ENCODE data around the gene POR. TPM values are rescaled to one million over a fixed set of nuclear protein-coding genes. Genes with fewer than 3 reads are reported as not detected.

POR gene
- total RNA-seq, 2 experiments from 2014 or later: 22.9 to 26.0 TPM

DNA sequence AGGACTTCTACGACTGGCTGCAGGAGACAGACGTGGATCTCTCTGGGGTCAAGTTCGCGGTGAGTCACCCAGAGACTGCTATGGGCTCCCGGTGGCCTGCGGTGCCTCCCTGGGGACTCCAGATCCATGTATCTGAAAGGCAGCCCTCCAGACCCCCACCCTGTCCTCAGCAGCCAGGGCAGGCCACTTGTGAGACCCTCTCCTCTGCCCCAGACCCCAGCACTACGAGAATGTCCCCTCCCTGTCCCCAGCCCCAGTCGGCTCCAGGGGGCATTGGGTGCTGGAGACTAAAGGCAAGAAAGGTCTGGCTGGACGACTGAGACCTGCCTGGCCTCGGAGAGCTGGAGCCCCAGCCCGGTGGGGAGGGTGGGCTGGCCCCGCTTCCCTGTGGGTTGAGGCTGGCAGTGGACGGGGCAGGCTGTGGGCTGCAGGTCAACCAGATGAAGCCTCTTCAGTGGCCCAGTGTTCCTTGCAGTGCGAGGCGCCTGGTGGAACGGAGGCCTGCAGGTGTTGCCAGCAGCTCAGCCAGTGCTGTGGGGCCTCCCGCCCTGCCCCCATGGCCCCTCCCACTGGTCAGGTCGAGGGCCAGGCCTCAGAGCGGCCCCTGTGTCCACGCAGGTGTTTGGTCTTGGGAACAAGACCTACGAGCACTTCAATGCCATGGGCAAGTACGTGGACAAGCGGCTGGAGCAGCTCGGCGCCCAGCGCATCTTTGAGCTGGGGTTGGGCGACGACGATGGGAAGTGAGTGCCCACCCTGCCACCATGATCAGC lies 65.7 kb downstream of the POR start:
- H3K27ac Mint-ChIP-seq: no peak overlapping the region
- intact Hi-C loops (cut with micrococcal nuclease): no loop called here
- H3K4me1 Mint-ChIP-seq (ENCODE audit: low read depth): no peaks in the 10 kb centered on the region
- no peaks in the 10 kb centered on the region for H3K9me3 Mint-ChIP-seq
- H3K36me3 Mint-ChIP-seq (ENCODE audit: low read depth): peaks cover 3% of the 10 kb centered on the region
- H3K4me3 Mint-ChIP-seq: no peak overlapping the region
- DNase-seq: no peak
- no peaks in the 10 kb centered on the region for H3K27me3 Mint-ChIP-seq (ENCODE audit: low read depth)
- CTCF ChIA-PET: no interaction called here

DNA sequence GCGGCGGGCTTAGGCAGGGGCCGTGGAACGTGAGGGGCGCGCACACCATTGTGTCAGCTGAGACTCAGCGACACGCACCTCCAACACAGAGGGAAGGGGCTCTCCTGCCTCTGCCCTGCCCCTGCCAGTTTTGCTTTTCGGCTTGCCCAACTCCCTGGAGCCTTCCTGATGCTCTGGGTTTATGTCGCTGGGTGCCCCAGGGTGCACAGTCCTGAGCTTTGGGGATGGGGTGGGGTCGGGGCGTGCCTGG lies 66.2 kb downstream of the POR start:
- Mint-ChIP-seq H3K36me3 (ENCODE audit: low read depth) (peaks cover 3% of the 10 kb centered on the region), H3K4me1 (ENCODE audit: low read depth) (no peaks in the 10 kb centered on the region), H3K27ac (no peak overlapping the region), H3K9me3 (no peaks in the 10 kb centered on the region), H3K27me3 (ENCODE audit: low read depth) (no peaks in the 10 kb centered on the region), H3K4me3 (no peak overlapping the region)
- CTCF ChIA-PET: no interaction called here
- intact Hi-C loops (cut with micrococcal nuclease): no loop called here
- DNase-seq: no peak

DNA sequence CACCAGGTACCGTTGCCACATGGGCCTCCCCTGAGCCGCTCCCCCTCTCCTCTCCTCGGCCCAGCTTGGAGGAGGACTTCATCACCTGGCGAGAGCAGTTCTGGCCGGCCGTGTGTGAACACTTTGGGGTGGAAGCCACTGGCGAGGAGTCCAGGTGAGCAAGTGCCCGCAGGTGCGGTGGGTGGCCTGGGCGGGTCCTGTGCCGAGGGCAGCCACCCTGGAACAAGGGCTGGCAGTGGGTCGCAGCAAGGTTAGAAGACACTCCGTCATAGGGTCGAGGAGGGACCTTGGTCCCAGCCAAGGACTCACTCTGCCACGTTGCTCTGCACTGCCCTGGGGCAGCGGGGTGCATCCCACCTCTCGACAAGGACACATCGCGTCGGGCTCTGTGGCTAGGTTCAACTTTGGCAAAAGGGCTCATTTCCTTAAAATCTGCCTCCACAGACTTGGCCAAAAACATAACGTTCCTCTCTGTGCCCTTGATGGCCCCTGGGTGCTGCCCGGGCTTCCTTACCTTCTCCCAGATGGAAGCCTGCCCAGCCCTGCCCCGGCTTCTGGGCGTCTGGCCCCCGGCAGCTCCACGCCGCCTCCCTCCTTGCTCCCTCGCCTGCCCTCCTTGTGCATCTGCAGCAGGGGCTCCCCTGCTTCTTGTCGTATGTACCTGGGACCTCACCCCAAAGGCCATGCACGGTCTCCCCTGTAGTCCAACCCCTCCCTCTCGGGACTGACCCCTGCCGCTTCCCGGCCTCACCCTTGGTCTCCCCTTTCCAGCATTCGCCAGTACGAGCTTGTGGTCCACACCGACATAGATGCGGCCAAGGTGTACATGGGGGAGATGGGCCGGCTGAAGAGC lies 66.7 kb downstream of the POR start:
- no peaks in the 10 kb centered on the region for H3K9me3 Mint-ChIP-seq
- CTCF ChIA-PET: no interaction called here
- no peak overlapping the region for H3K4me3 Mint-ChIP-seq
- H3K27ac Mint-ChIP-seq: no peak overlapping the region
- H3K36me3 Mint-ChIP-seq (ENCODE audit: low read depth): peaks cover 3% of the 10 kb centered on the region
- H3K27me3 Mint-ChIP-seq (ENCODE audit: low read depth): no peaks in the 10 kb centered on the region
- H3K4me1 Mint-ChIP-seq (ENCODE audit: low read depth): no peaks in the 10 kb centered on the region
- no peak for DNase-seq
- intact Hi-C loops (cut with micrococcal nuclease): no loop called here

DNA sequence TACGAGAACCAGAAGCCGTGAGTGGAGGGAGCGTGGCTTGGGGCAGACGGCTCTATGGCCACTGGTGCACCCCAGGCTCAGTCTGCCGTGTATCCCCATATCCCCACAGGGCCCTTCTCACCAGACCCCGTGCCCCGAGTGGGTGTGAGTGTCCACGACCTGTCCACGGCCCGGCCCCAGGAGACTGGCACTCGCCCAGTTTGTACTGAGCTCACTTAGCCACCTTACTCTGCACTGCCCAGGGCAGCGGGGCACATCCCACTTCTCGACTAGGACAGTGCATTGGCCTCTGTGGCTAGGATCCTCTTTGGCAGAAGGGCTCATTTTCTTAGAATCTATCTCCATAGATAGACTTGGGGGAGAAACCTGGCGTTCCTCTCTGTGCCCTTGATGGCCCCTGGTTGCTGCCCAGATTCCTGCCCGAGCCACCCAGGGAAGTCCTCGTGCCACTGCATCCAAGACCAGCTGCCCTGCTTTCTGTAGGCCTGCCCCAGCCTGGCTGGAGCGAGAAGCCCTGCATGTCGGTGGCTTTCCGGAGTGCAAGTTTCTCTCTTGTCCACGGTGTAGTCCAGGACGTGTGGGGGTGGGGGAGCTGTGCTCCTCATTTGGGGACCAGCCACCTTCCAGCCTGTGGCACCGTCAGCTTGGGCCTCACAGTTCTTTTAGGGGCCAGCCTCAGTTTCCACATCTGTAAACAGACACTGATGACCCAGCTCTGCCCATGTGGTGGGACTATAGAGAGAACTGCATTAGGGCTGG lies 67.5 kb downstream of the POR start:
- no peaks in the 10 kb centered on the region for H3K4me1 Mint-ChIP-seq (ENCODE audit: low read depth)
- H3K9me3 Mint-ChIP-seq: no peaks in the 10 kb centered on the region
- H3K36me3 Mint-ChIP-seq (ENCODE audit: low read depth): peaks cover 6% of the 10 kb centered on the region
- intact Hi-C loops (cut with micrococcal nuclease): no loop called here
- no peak for DNase-seq
- no peaks in the 10 kb centered on the region for H3K27me3 Mint-ChIP-seq (ENCODE audit: low read depth)
- H3K27ac Mint-ChIP-seq: no peak overlapping the region
- CTCF ChIA-PET: no interaction called here
- no peak overlapping the region for H3K4me3 Mint-ChIP-seq

DNA sequence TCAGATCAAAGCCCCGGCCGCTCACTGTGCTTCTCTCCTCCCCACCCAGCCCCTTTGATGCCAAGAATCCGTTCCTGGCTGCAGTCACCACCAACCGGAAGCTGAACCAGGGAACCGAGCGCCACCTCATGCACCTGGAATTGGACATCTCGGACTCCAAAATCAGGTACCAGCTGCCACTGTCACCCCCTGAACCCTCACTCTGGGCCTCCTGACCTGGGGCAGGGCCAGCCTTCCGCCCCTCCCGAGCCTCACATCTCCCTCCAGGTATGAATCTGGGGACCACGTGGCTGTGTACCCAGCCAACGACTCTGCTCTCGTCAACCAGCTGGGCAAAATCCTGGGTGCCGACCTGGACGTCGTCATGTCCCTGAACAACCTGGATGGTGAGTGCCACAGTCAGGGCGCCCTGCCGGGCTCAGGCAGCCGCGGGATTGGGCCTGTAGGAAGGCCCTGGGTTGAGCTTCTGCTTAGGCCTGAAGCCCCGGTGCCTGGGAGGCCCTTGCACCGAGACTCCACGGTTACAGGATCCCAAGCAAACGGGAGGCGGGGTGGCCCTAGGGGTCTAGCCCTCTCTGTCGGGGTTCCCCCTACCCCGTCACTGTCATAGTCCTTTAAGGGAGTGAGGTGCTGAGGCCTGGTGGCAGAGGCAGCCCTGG lies 68.6 kb downstream of the POR start:
- Mint-ChIP-seq H3K36me3 (ENCODE audit: low read depth) (peaks cover 6% of the 10 kb centered on the region), H3K4me3 (no peak overlapping the region), H3K4me1 (ENCODE audit: low read depth) (peaks cover 1% of the 10 kb centered on the region), H3K27ac (no peak overlapping the region), H3K9me3 (no peaks in the 10 kb centered on the region), H3K27me3 (ENCODE audit: low read depth) (no peaks in the 10 kb centered on the region)
- intact Hi-C loops (cut with micrococcal nuclease): no loop called here
- CTCF ChIA-PET: no interaction called here
- DNase-seq: no peak

DNA sequence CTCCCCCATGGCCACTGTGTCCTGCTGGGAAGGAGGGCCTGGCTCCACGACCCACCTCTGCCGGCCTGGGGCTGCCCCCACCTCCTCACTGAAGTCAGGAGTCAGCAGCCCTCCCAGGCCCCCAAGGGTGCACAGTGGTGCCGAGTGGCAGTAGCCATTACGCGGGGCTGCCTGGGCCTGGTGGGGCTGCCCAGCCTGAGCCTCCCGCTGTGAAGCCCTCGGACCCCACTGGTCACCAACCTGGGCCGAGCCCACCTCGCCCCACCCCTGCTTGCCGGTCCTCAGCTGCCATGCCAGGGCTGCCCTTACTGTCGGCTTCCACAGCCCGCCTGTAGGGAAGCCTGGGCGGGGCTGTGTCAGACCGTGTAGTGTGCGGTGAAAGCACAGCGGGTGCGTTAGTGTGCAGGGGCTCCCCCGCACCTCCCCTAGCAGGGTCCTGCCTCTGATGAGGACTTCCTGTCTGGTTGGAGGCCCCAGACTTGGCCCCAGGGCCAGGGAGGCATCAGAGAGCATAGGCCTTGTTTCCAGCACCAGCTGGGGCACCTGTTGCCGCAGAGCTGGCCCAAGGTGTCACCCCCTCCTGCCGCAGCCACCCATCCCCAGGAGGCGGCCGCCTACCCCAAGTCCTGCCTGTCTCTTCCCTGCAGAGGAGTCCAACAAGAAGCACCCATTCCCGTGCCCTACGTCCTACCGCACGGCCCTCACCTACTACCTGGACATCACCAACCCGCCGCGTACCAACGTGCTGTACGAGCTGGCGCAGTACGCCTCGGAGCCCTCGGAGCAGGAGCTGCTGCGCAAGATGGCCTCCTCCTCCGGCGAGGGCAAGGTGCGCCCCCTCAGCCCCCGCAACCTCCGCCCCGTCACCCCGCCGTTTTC lies 69.4 kb downstream of the POR start:
- Mint-ChIP-seq H3K27ac (no peak overlapping the region), H3K4me3 (no peak overlapping the region), H3K4me1 (ENCODE audit: low read depth) (peaks cover 2% of the 10 kb centered on the region), H3K9me3 (no peaks in the 10 kb centered on the region), H3K36me3 (ENCODE audit: low read depth) (peaks cover 6% of the 10 kb centered on the region), H3K27me3 (ENCODE audit: low read depth) (no peaks in the 10 kb centered on the region)
- CTCF ChIA-PET: no interaction called here
- no peak for DNase-seq
- intact Hi-C loops (cut with micrococcal nuclease): no loop called here

DNA sequence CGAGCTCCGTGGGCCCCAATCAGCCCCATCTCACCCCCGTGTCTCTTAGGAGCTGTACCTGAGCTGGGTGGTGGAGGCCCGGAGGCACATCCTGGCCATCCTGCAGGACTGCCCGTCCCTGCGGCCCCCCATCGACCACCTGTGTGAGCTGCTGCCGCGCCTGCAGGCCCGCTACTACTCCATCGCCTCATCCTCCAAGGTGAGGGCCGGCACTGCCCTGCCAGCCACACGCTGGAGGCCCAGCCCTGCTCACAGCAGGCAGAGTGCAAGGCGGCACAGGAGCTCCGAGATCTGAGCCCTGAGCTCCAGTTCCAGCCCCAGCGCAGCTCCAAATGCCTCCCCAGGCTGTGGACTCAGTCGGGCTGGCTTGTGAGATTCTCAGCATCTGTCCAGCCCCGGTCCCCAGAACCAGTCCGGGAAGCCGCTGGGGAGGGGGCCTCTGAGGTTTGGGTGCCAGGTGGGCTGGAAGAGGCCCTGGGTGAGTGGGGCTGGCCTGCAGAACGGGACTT lies 70.1 kb downstream of the POR start:
- Mint-ChIP-seq H3K4me1 (ENCODE audit: low read depth) (peaks cover 9% of the 10 kb centered on the region), H3K27me3 (ENCODE audit: low read depth) (no peaks in the 10 kb centered on the region), H3K36me3 (ENCODE audit: low read depth) (peaks cover 5% of the 10 kb centered on the region), H3K4me3 (no peak overlapping the region), H3K9me3 (no peaks in the 10 kb centered on the region), H3K27ac (no peak overlapping the region)
- intact Hi-C loops (cut with micrococcal nuclease): no loop called here
- DNase-seq: no peak
- CTCF ChIA-PET: no interaction called here

DNA sequence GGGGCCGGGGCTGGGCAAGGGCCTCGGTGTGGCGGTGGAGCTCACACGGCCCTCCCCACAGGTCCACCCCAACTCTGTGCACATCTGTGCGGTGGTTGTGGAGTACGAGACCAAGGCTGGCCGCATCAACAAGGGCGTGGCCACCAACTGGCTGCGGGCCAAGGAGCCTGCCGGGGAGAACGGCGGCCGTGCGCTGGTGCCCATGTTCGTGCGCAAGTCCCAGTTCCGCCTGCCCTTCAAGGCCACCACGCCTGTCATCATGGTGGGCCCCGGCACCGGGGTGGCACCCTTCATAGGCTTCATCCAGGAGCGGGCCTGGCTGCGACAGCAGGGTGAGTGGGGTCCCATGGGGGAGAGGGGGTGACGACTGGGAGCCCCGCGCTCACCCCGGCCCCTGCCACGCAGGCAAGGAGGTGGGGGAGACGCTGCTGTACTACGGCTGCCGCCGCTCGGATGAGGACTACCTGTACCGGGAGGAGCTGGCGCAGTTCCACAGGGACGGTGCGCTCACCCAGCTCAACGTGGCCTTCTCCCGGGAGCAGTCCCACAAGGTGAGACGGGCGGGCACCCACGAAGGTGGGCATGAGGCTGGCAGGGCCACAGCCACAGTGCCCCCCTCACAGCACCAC lies 70.7 kb downstream of the POR start:
- intact Hi-C loops (cut with micrococcal nuclease): no loop called here
- peaks cover 3% of the 10 kb centered on the region for H3K36me3 Mint-ChIP-seq (ENCODE audit: low read depth)
- no peak overlapping the region for H3K27ac Mint-ChIP-seq
- no peaks in the 10 kb centered on the region for H3K27me3 Mint-ChIP-seq (ENCODE audit: low read depth)
- CTCF ChIA-PET: no interaction called here
- H3K4me3 Mint-ChIP-seq: no peak overlapping the region
- no peak for DNase-seq
- H3K4me1 Mint-ChIP-seq (ENCODE audit: low read depth): peaks cover 13% of the 10 kb centered on the region
- H3K9me3 Mint-ChIP-seq: no peaks in the 10 kb centered on the region

DNA sequence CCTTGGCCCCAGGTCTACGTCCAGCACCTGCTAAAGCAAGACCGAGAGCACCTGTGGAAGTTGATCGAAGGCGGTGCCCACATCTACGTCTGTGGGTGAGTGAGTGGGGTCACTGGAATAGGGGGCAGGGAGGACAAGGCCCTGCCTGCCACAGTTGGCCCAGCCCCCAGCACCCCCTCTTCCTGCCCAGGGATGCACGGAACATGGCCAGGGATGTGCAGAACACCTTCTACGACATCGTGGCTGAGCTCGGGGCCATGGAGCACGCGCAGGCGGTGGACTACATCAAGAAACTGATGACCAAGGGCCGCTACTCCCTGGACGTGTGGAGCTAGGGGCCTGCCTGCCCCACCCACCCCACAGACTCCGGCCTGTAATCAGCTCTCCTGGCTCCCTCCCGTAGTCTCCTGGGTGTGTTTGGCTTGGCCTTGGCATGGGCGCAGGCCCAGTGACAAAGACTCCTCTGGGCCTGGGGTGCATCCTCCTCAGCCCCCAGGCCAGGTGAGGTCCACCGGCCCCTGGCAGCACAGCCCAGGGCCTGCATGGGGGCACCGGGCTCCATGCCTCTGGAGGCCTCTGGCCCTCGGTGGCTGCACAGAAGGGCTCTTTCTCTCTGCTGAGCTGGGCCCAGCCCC lies 71.3 kb downstream of the POR start:
- Mint-ChIP-seq H3K4me3 (no peak overlapping the region), H3K27me3 (ENCODE audit: low read depth) (no peaks in the 10 kb centered on the region), H3K9me3 (no peaks in the 10 kb centered on the region), H3K4me1 (ENCODE audit: low read depth) (peaks cover 13% of the 10 kb centered on the region), H3K27ac (no peak overlapping the region), H3K36me3 (ENCODE audit: low read depth) (peaks cover 3% of the 10 kb centered on the region)
- CTCF ChIA-PET: no interaction called here
- intact Hi-C loops (cut with micrococcal nuclease): no loop called here
- DNase-seq: no peak

DNA sequence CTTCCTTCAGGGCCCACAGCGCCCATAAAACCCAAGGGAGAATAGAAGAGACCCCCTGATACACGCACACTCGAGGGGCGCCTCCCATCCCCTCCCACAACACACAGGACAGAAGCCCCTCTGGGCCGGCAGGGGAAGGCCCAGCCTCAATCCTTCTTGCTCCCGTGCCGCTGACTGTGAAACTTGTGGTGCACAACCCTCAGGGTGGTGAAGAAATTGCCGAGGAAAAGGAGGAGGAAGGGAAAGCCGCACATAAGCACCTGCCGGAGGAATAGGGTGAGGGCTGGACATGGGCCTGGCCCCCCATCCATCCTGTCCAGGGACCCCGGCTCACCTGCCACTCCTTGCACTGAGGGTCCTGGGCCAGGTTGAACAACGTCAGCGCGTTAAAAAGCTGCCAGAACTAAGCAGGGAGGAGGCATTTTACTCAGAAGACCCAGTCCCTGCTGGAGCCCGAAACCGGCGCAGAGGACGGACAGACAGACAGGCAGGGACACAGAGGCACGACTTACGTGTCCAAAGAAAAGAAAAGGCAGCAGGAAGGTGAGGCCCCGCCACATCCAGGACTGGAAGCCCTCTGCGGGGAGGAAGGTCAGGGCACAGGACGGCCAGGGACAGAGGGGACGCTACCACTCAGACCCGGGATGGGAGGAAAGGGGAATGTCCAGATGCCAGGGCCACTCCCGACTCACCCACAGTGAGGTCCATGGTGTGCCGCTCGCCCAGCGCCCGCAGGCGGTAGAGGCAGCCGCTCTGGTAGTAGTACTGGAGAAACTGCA lies 72.3 kb downstream of the POR start:
- intact Hi-C loops (cut with micrococcal nuclease): no loop called here
- no peaks in the 10 kb centered on the region for H3K9me3 Mint-ChIP-seq
- H3K27ac Mint-ChIP-seq: no peak overlapping the region
- H3K27me3 Mint-ChIP-seq (ENCODE audit: low read depth): no peaks in the 10 kb centered on the region
- H3K4me3 Mint-ChIP-seq: no peak overlapping the region
- CTCF ChIA-PET: no interaction called here
- peaks cover 13% of the 10 kb centered on the region for H3K4me1 Mint-ChIP-seq (ENCODE audit: low read depth)
- no peak for DNase-seq
- peaks cover 3% of the 10 kb centered on the region for H3K36me3 Mint-ChIP-seq (ENCODE audit: low read depth)
